ENCODE results near the gene RGS3. TPM values are rescaled to one million over a fixed set of nuclear protein-coding genes. Genes with fewer than 3 reads are reported as not detected.

RGS3 gene
- total and polyA plus RNA-seq, 12 donors, result 65.4 to 201 (median 132) TPM

GRCh38 chr9:113566016-113566711 lies 102.6 kb downstream of the RGS3 start:
- Histone ChIP-seq H3K4me3 (peak overlapping the region in 8 of 10 donors; percentile 22 to 61 (median 50)), H3K9me3 (no peaks in the 10 kb centered on the region), H3K36me3 (peaks cover 0 to 10% (median 0%) of the 10 kb centered on the region in 9 donors), H3K4me1 (peaks cover 19 to 87% (median 70%) of the 10 kb centered on the region in 9 donors), H3K27me3 (no peaks in the 10 kb centered on the region), H3K27ac (peak overlapping the region in 9 of 10 donors; percentile 5 to 99 (median 87))
- intact Hi-C loops (cut with DNase I), result loop anchor here in 2 of 10 donors (5.0 to 10.0 kb wide), 2 partner anchors 51 to 104 kb away; partner anchors contain the start of gene RGS3 (in 1 of the 2)
- ATAC-seq (peak in 4 of 8 donors; percentile 4 to 16 (median 12)), DNase-seq (no peak)
- TF ChIP-seq CTCF (IDR thresholded peaks at IDR 0.05), result no peak
- 27 to 33% methylated on average over 8 of the region's 8 CpGs for WGBS, 2 donors

GRCh38 chr9:113566712-113567071 lies 103.2 kb downstream of the RGS3 start:
- intact Hi-C loops (cut with DNase I), result loop anchor here in 2 of 10 donors (5.0 to 10.0 kb wide), 2 partner anchors 52 to 104 kb away; partner anchors contain the start of gene RGS3 (in 1 of the 2)
- peaks cover 20 to 91% (median 70%) of the 10 kb centered on the region in 9 donors for H3K4me1 ChIP-seq

GRCh38 chr9:113567361-113568080 lies 104.0 kb downstream of the RGS3 start:
- Histone ChIP-seq H3K4me1 (peaks cover 23 to 98% (median 75%) of the 10 kb centered on the region in 9 donors), H3K4me3 (peak overlapping the region in 2 of 10 donors; percentile 48 to 61), H3K27me3 (no peaks in the 10 kb centered on the region), H3K36me3 (peaks cover 0 to 6% (median 0%) of the 10 kb centered on the region in 9 donors), H3K27ac (peak overlapping the region in 8 of 10 donors; percentile 60 to 99 (median 86)), H3K9me3 (no peaks in the 10 kb centered on the region)
- intact Hi-C loops (cut with DNase I), result loop anchor here in 2 of 10 donors (5.0 to 10.0 kb wide), 2 partner anchors 53 to 105 kb away; partner anchors contain the start of gene RGS3 (in 1 of the 2)
- DNase-seq (no peak), ATAC-seq (no peak)
- 85 to 88% methylated on average over 8 of the region's 8 CpGs for WGBS, 2 donors
- TF ChIP-seq CTCF (IDR thresholded peaks at IDR 0.05), result no peak

More at GRCh38 chr9:113566712-113567071, 103.2 kb downstream of the RGS3 start:
- peaks cover 0 to 8% (median 0%) of the 10 kb centered on the region in 9 donors for H3K36me3 ChIP-seq
- no peak for TF ChIP-seq CTCF (IDR thresholded peaks at IDR 0.05)
- DNase-seq (no peak), ATAC-seq (peak in 5 of 8 donors; percentile 12 to 54 (median 18))
- peak overlapping the region in 9 of 10 donors; percentile 5 to 99 (median 87) for H3K27ac ChIP-seq
- WGBS, 2 donors, result 60 to 72% methylated on average over 3 of the region's 3 CpGs
- peak overlapping the region in 3 of 10 donors; percentile 48 to 61 (median 59) for H3K4me3 ChIP-seq
- H3K27me3 ChIP-seq, result no peaks in the 10 kb centered on the region
- no peaks in the 10 kb centered on the region for H3K9me3 ChIP-seq

GRCh38 chr9:113568081-113568435 lies 104.5 kb downstream of the RGS3 start:
- 84 to 90% methylated on average over 5 of the region's 5 CpGs for WGBS, 2 donors
- Histone ChIP-seq H3K27ac (peak overlapping the region in 8 of 10 donors; percentile 60 to 99 (median 79)), H3K4me3 (peak overlapping the region in 1 of 10 donors; percentile 48), H3K27me3 (no peaks in the 10 kb centered on the region), H3K4me1 (peaks cover 27 to 98% (median 75%) of the 10 kb centered on the region in 9 donors), H3K9me3 (no peaks in the 10 kb centered on the region), H3K36me3 (peaks cover 0 to 6% (median 0%) of the 10 kb centered on the region in 9 donors)
- TF ChIP-seq CTCF (IDR thresholded peaks at IDR 0.05), result no peak
- DNase-seq (no peak), ATAC-seq (no peak)
- intact Hi-C loops (cut with DNase I), result loop anchor here in 2 of 10 donors (5.0 to 10.0 kb wide), 2 partner anchors 53 to 106 kb away; partner anchors contain the start of gene RGS3 (in 1 of the 2)
